Measurements from ENCODE around the gene RABEPK. TPM values are rescaled to one million over a fixed set of nuclear protein-coding genes. Genes with fewer than 3 reads are reported as not detected.

RABEPK gene
- total and polyA plus RNA-seq, 2 experiments from 2014 or later: 20.4 to 30.1 TPM

GRCh38 chr9:125268394-125269013 lies 68.2 kb downstream of the RABEPK start:
- H3K79me2 ChIP-seq: peaks cover 91% of the 10 kb centered on the region
- H3K4me1 ChIP-seq (ENCODE audit: insufficient read depth): peaks cover 21% of the 10 kb centered on the region
- H3K9me3 ChIP-seq (ENCODE audit: low read depth): no peaks in the 10 kb centered on the region
- no peak overlapping the region for H3K27ac ChIP-seq
- no peak overlapping the region for H3K4me3 ChIP-seq
- H3K9me2 ChIP-seq (replicated peaks; ENCODE audit: insufficient read depth): no peaks in the 10 kb centered on the region
- no peak overlapping the region for H3K4me2 ChIP-seq
- H3K27me3 ChIP-seq: no peaks in the 10 kb centered on the region
- 84% methylated on average over 6 of the region's 6 CpGs for WGBS (ENCODE audit: low lambda C conversion rate, missing lambda C conversion rate)
- DNase-seq (ENCODE audit: low spot score): no peak
- H4K20me1 ChIP-seq (ENCODE audit: insufficient read depth, poor library complexity, severe bottlenecking): peaks cover 9% of the 10 kb centered on the region
- no peaks in the 10 kb centered on the region for H3K36me3 ChIP-seq (replicated peaks; ENCODE audit: insufficient read depth, low read depth)
- TF ChIP-seq CTCF (IDR thresholded peaks at IDR 0.05; ENCODE audit: poor library complexity) (no peak), EZH2 (IDR thresholded peaks at IDR 0.05; ENCODE audit: borderline replicate concordance) (no peak), EZH2phosphoT487 (IDR thresholded peaks at IDR 0.05; ENCODE audit: low read depth, severe bottlenecking, unreplicated experiment) (no peak)
- no peak overlapping the region for H2AFZ ChIP-seq

GRCh38 chr9:125269014-125269397 lies 68.7 kb downstream of the RABEPK start:
- TF ChIP-seq EZH2phosphoT487 (IDR thresholded peaks at IDR 0.05; ENCODE audit: low read depth, severe bottlenecking, unreplicated experiment): no peak
- Histone ChIP-seq H2AFZ (no peak overlapping the region), H3K9me2 (replicated peaks; ENCODE audit: insufficient read depth) (no peaks in the 10 kb centered on the region), H3K4me3 (no peak overlapping the region), H3K79me2 (peaks cover 91% of the 10 kb centered on the region), H3K27me3 (no peaks in the 10 kb centered on the region), H3K4me2 (no peak overlapping the region), H3K4me1 (ENCODE audit: insufficient read depth) (peaks cover 23% of the 10 kb centered on the region), H3K27ac (peak overlapping the region; percentile 4), H3K36me3 (replicated peaks; ENCODE audit: insufficient read depth, low read depth) (no peaks in the 10 kb centered on the region), H3K9me3 (ENCODE audit: low read depth) (no peaks in the 10 kb centered on the region), H4K20me1 (ENCODE audit: insufficient read depth, poor library complexity, severe bottlenecking) (peaks cover 9% of the 10 kb centered on the region)
- 100% methylated on average over 1 of the region's 1 CpG for WGBS (ENCODE audit: low lambda C conversion rate, missing lambda C conversion rate)
- DNase-seq (ENCODE audit: low spot score): no peak

GRCh38 chr9:125271081-125271480 lies 70.7 kb downstream of the RABEPK start:
- peaks cover 5% of the 10 kb centered on the region for H4K20me1 ChIP-seq (ENCODE audit: insufficient read depth, poor library complexity, severe bottlenecking)
- no peak overlapping the region for H3K4me3 ChIP-seq
- H3K27ac ChIP-seq: peak overlapping the region; percentile 16
- H2AFZ ChIP-seq: no peak overlapping the region
- DNase-seq (ENCODE audit: low spot score): no peak
- peaks cover 23% of the 10 kb centered on the region for H3K4me1 ChIP-seq (ENCODE audit: insufficient read depth)
- H3K9me3 ChIP-seq (ENCODE audit: low read depth): no peaks in the 10 kb centered on the region
- peaks cover 91% of the 10 kb centered on the region for H3K79me2 ChIP-seq
- 84% methylated on average over 5 of the region's 5 CpGs for WGBS (ENCODE audit: low lambda C conversion rate, missing lambda C conversion rate)
- no peak overlapping the region for H3K4me2 ChIP-seq
- H3K9me2 ChIP-seq (replicated peaks; ENCODE audit: insufficient read depth): no peaks in the 10 kb centered on the region
- no peaks in the 10 kb centered on the region for H3K36me3 ChIP-seq (replicated peaks; ENCODE audit: insufficient read depth, low read depth)
- no peaks in the 10 kb centered on the region for H3K27me3 ChIP-seq
- no peak for TF ChIP-seq EZH2 (IDR thresholded peaks at IDR 0.05; ENCODE audit: borderline replicate concordance)
- no peak for TF ChIP-seq CTCF (IDR thresholded peaks at IDR 0.05; ENCODE audit: poor library complexity)
- no peak for TF ChIP-seq EZH2phosphoT487 (IDR thresholded peaks at IDR 0.05; ENCODE audit: low read depth, severe bottlenecking, unreplicated experiment)

GRCh38 chr9:125272697-125273096 lies 72.4 kb downstream of the RABEPK start:
- 29% methylated on average over 3 of the region's 3 CpGs for WGBS (ENCODE audit: low lambda C conversion rate, missing lambda C conversion rate)
- Histone ChIP-seq H3K4me2 (peak overlapping the region; percentile 64), H3K36me3 (replicated peaks; ENCODE audit: insufficient read depth, low read depth) (no peaks in the 10 kb centered on the region), H3K9me2 (replicated peaks; ENCODE audit: insufficient read depth) (no peaks in the 10 kb centered on the region), H3K27me3 (no peaks in the 10 kb centered on the region), H4K20me1 (ENCODE audit: insufficient read depth, poor library complexity, severe bottlenecking) (peaks cover 5% of the 10 kb centered on the region), H3K27ac (peak overlapping the region; percentile 40), H2AFZ (no peak overlapping the region), H3K9me3 (ENCODE audit: low read depth) (no peaks in the 10 kb centered on the region), H3K79me2 (peaks cover 92% of the 10 kb centered on the region), H3K4me3 (no peak overlapping the region), H3K4me1 (ENCODE audit: insufficient read depth) (peaks cover 23% of the 10 kb centered on the region)
- TF ChIP-seq CTCF (IDR thresholded peaks at IDR 0.05; ENCODE audit: poor library complexity) (no peak), EZH2 (IDR thresholded peaks at IDR 0.05; ENCODE audit: borderline replicate concordance) (no peak)
- peak; percentile 58 for DNase-seq (ENCODE audit: low spot score)

Measured in hepatocyte (in vitro differentiated cells).